CD14-positive monocyte (primary cell): ENCODE data around the gene ATP5F1B. TPM values are rescaled to one million over a fixed set of nuclear protein-coding genes. Genes with fewer than 3 reads are reported as not detected.
A peak's percentile ranks its signal among the peaks of the same experiment; 100 is the strongest.

ENCODE experiments used
- DNase-seq, 3 donors: peaks; one replicate each; pipeline ENCODE4 v3.0.0-alpha.2; 2011 to 2022
- H2AFZ ChIP-seq: 2 replicates; pipeline ENCODE4 v1.6.0; 2012; ENCODE audit warnings: mild to moderate bottlenecking, low read depth, low read length, inconsistent platforms; ENCODE audit not compliant: insufficient read depth, poor library complexity, severe bottlenecking
- H3K27ac ChIP-seq, 2 donors: 1 replicate in 1 of 2; 2 replicates in 1 of 2; pipeline ENCODE4 v1.5.1; 2012 to 2013; ENCODE audit warnings: low read length in 2 of 2, control low read depth in 1 of 2, inconsistent platforms in 1 of 2, low read depth in 1 of 2, mild to moderate bottlenecking in 1 of 2
- H3K27me3 ChIP-seq, 2 donors: one replicate each; pipeline versions ENCODE4 v1.6.0 to v1.6.1; 2011 to 2013; ENCODE audit warnings: low read length in 2 of 2; ENCODE audit not compliant: control insufficient read depth in 2 of 2, insufficient read depth in 2 of 2
- H3K36me3 ChIP-seq, 2 donors: replicated peaks in 1 of 2; 1 replicate in 1 of 2; 2 replicates in 1 of 2; pipeline versions ENCODE4 v1.5.1 to v1.6.1; 2012 to 2013; ENCODE audit warnings: low read length in 2 of 2, control low read depth in 1 of 2, inconsistent platforms in 1 of 2, mild to moderate bottlenecking in 1 of 2; ENCODE audit not compliant: insufficient read depth in 2 of 2, control insufficient read depth in 1 of 2
- H3K4me1 ChIP-seq, 2 donors: 1 replicate in 1 of 2; 2 replicates in 1 of 2; pipeline versions ENCODE4 v1.5.1 to v1.6.1; 2012 to 2013; ENCODE audit warnings: low read length in 2 of 2, control low read depth in 1 of 2, inconsistent platforms in 1 of 2, mild to moderate bottlenecking in 1 of 2, moderate library complexity in 1 of 2; ENCODE audit not compliant: insufficient read depth in 2 of 2, control insufficient read depth in 1 of 2
- H3K4me2 ChIP-seq: replicated peaks from 2 replicates; pipeline ENCODE3; 2012; ENCODE audit warnings: low read length, moderate library complexity, mild to moderate bottlenecking; ENCODE audit not compliant: poor library complexity, severe bottlenecking; ENCODE audit errors: extremely low read depth
- H3K4me3 ChIP-seq, 3 experiments: fragments of 200-600 bp in 1 of 3; sonication (generic) in 1 of 3; replicated peaks in 1 of 3; 1 replicate in 2 of 3; 2 replicates in 1 of 3; pipeline ENCODE4 v1.5.1; 2011 to 2013; ENCODE audit warnings: low read length in 3 of 3, mild to moderate bottlenecking in 3 of 3, control low read depth in 2 of 3, low read depth in 2 of 3, inconsistent platforms in 1 of 3, moderate library complexity in 1 of 3
- H3K79me2 ChIP-seq: 2 replicates; pipeline ENCODE4 v1.6.0; 2012; ENCODE audit warnings: mild to moderate bottlenecking, control low read depth, inconsistent platforms, low read length, moderate library complexity; ENCODE audit not compliant: insufficient read depth
- H3K9ac ChIP-seq: 2 replicates; pipeline ENCODE4 v1.6.0; 2017; ENCODE audit warnings: low read length, mild to moderate bottlenecking; ENCODE audit not compliant: insufficient read depth, poor library complexity, severe bottlenecking
- H3K9me3 ChIP-seq, 2 donors: replicated peaks in 1 of 2; 1 replicate in 1 of 2; 2 replicates in 1 of 2; pipeline versions ENCODE4 v1.5.1 to v1.6.1; 2012 to 2013; ENCODE audit warnings: low read length in 2 of 2, control low read depth in 1 of 2; ENCODE audit not compliant: control insufficient read depth in 1 of 2, insufficient read depth in 1 of 2
- H4K20me1 ChIP-seq: 2 replicates; pipeline ENCODE4 v1.6.0; 2012; ENCODE audit warnings: mild to moderate bottlenecking, low read length, control low read depth, moderate library complexity; ENCODE audit not compliant: insufficient read depth
- H3K27ac Mint-ChIP-seq, 7 donors: one replicate each; pipeline ENCODE4 v1.8.0; 2020; ENCODE audit warnings: mild to moderate bottlenecking in 7 of 7, mixed read lengths in 7 of 7, moderate library complexity in 6 of 7, inconsistent platforms in 2 of 7
- H3K27me3 Mint-ChIP-seq, 3 donors: one replicate each; pipeline ENCODE4 v1.8.0; 2021 to 2022; ENCODE audit warnings: low read depth in 3 of 3, mild to moderate bottlenecking in 3 of 3, mixed read lengths in 3 of 3, moderate library complexity in 3 of 3, inconsistent platforms in 1 of 3
- H3K36me3 Mint-ChIP-seq, 2 donors: one replicate each; pipeline ENCODE4 v1.8.0; 2020; ENCODE audit warnings: mixed read lengths in 2 of 2, inconsistent platforms in 1 of 2, mild to moderate bottlenecking in 1 of 2
- H3K4me1 Mint-ChIP-seq: one replicate; pipeline ENCODE4 v1.8.0; 2020; ENCODE audit warnings: mild to moderate bottlenecking, mixed read lengths
- H3K4me3 Mint-ChIP-seq, 2 donors: one replicate each; pipeline ENCODE4 v1.8.0; 2020; ENCODE audit warnings: mild to moderate bottlenecking in 2 of 2, mixed read lengths in 2 of 2, moderate library complexity in 1 of 2
- H3K9me3 Mint-ChIP-seq, 7 donors: one replicate each; pipeline ENCODE4 v1.8.0; 2020 to 2022; ENCODE audit warnings: mixed read lengths in 7 of 7, mild to moderate bottlenecking in 6 of 7, moderate library complexity in 6 of 7, inconsistent platforms in 2 of 7
- CTCF ChIP-seq: fragments of 200-600 bp; IDR thresholded peaks from one replicate; pipeline ENCODE4 v1.8.0; 2022; ENCODE audit warnings: antibody characterized with exemption, mild to moderate bottlenecking
- WGBS: methylation state at CpG from one replicate; pipeline ENCODE4 v1.1.5; 2013; ENCODE audit warnings: missing lambda C conversion rate; ENCODE audit not compliant: insufficient coverage; 5-methylcytosine and 5-hydroxymethylcytosine counted together
- intact Hi-C, 2 donors: fragments of 100-400 bp; cut with micrococcal nuclease; formaldehyde crosslinking; loops; one replicate each; pipeline versions ENCODE4 v1.15.0 to v1.15.1; 2023
- polyA plus RNA-seq, 3 donors: library from polyadenylated mRNA; depleted of rRNA in 1 of 3; unstranded in 2 of 3; stranded (reverse) in 1 of 3; fragments of 300-500 nt in 2 of 3; fragments of >200 nt in 1 of 3; fragmentation: Illumina TruSeq in 2 of 3; gene quantifications; 1 replicate in 2 of 3; 2 replicates in 1 of 3; pipeline ENCODE4 v1.2.3, GENCODE V29; 2012 to 2021

Gene ATP5F1B
- polyA plus RNA-seq, 3 donors: 554 to 1,093 (median 1,038) TPM

- Histone ChIP-seq H4K20me1 (peaks cover 37% of the 10 kb centered on the region), H3K4me1 (peaks cover 52 to 65% of the 10 kb centered on the region in 2 donors), H3K27ac (peak overlapping the region; percentile 97), H3K4me3 (peak overlapping the region; percentile 85 to 94 (median 88)), H2AFZ (peak overlapping the region; percentile 52), H3K27me3 (no peaks in the 10 kb centered on the region), H3K4me2 (peak overlapping the region; percentile 70), H3K9me3 (no peaks in the 10 kb centered on the region), H3K79me2 (peaks cover 54% of the 10 kb centered on the region), H3K9ac (peak overlapping the region; percentile 96), H3K36me3 (no peaks in the 10 kb centered on the region)
- peaks cover 0 to 6% (median 0%) of the 10 kb centered on the region in 7 donors for H3K9me3 Mint-ChIP-seq
- peaks cover 4 to 13% of the 10 kb centered on the region in 2 donors for H3K36me3 Mint-ChIP-seq
- peaks cover 47% of the 10 kb centered on the region for H3K4me1 Mint-ChIP-seq
- peak overlapping the region; percentile 100 for H3K4me3 Mint-ChIP-seq
- TF ChIP-seq CTCF: no peak
- H3K27me3 Mint-ChIP-seq: peaks cover 0 to 2% (median 0%) of the 10 kb centered on the region in 3 donors
- intact Hi-C loops: loop anchor here (1.0 to 5.0 kb wide), 4 partner anchors 13 to 40 kb away; partner anchors contain the start of genes ATP5F1B (in 2 of the 2) and NACA (in 1 of the 2)
- peak overlapping the region; percentile 92 to 99 (median 98) for H3K27ac Mint-ChIP-seq
- WGBS: under 1% methylated on average over 59 of the region's 62 CpGs
- DNase-seq: peak; percentile 57 to 81 (median 77)
Measured at GRCh38 chr12:56687223-56688128, 41.7 kb upstream of the ATP5F1B start.

GRCh38 chr12:56684745-56685359 is 39.1 kb upstream of the ATP5F1B start:
- H3K4me1 Mint-ChIP-seq: peaks cover 48% of the 10 kb centered on the region
- peaks cover 12 to 36% of the 10 kb centered on the region in 2 donors for H3K36me3 Mint-ChIP-seq
- H3K27me3 ChIP-seq: no peaks in the 10 kb centered on the region
- H3K36me3 ChIP-seq: peaks cover 9 to 13% of the 10 kb centered on the region in 2 donors
- H3K27me3 Mint-ChIP-seq: no peaks in the 10 kb centered on the region
- no peak for TF ChIP-seq CTCF
- H3K4me2 ChIP-seq: peak overlapping the region; percentile 69
- peak overlapping the region; percentile 52 to 77 for H3K27ac ChIP-seq
- H3K27ac Mint-ChIP-seq: peak overlapping the region; percentile 84 to 99 (median 89)
- H3K4me1 ChIP-seq: peaks cover 47 to 59% of the 10 kb centered on the region in 2 donors
- H3K9me3 Mint-ChIP-seq: peaks cover 0 to 3% (median 0%) of the 10 kb centered on the region in 7 donors
- H4K20me1 ChIP-seq: peaks cover 63% of the 10 kb centered on the region
- WGBS: no CpG with 5 or more reads among the region's 8 CpGs
- intact Hi-C loops: loop anchor here (5.0 kb wide), 2 partner anchors 38 to 42 kb away; partner anchors contain the start of genes ATP5F1B (in 2 of the 2) and NACA (in 1 of the 2)
- H3K79me2 ChIP-seq: peaks cover 80% of the 10 kb centered on the region
- no peak overlapping the region for H2AFZ ChIP-seq
- no peak for DNase-seq
- peak overlapping the region; percentile 1 to 85 (median 7) for H3K4me3 ChIP-seq
- H3K9ac ChIP-seq: peak overlapping the region; percentile 40
- peak overlapping the region; percentile 64 to 84 for H3K4me3 Mint-ChIP-seq
- no peaks in the 10 kb centered on the region for H3K9me3 ChIP-seq
